Mesothelial cell of epicardium (in vitro differentiated cells): ENCODE measurements around the gene MEX3B. TPM values are rescaled to one million over a fixed set of nuclear protein-coding genes. Genes with fewer than 3 reads are reported as not detected.

Experiments
- DNase-seq, 2 experiments: peaks; one replicate each; pipeline ENCODE4 v3.0.0; 2021; ENCODE audit warnings: low spot score in 2 of 2; ENCODE audit not compliant: unreplicated experiment in 2 of 2
- H3K27ac Mint-ChIP-seq: 2 replicates; pipeline ENCODE4 v1.8.0; 2021; ENCODE audit warnings: mixed read lengths
- H3K27me3 Mint-ChIP-seq: 2 replicates; pipeline ENCODE4 v1.8.0; 2021; ENCODE audit warnings: low read depth, mixed read lengths
- H3K36me3 Mint-ChIP-seq: 2 replicates; pipeline ENCODE4 v1.8.0; 2021; ENCODE audit warnings: mixed read lengths
- H3K4me1 Mint-ChIP-seq: 2 replicates; pipeline ENCODE4 v1.8.0; 2021; ENCODE audit warnings: mixed read lengths
- H3K4me3 Mint-ChIP-seq: 2 replicates; pipeline ENCODE4 v1.8.0; 2021; ENCODE audit warnings: mild to moderate bottlenecking, moderate library complexity, mixed read lengths
- H3K9me3 Mint-ChIP-seq: 2 replicates; pipeline ENCODE4 v1.8.0; 2021; ENCODE audit warnings: mixed read lengths
- total RNA-seq: library from RNA; stranded (reverse); gene quantifications from 3 replicates; pipeline ENCODE4 v1.2.1, GENCODE V29; 2021
- TF ChIP-seq, protein P1 (sequence below): fragments of 200-600 bp; sonication (generic); IDR thresholded peaks from one replicate; pipeline ENCODE4 v1.5.0; 2021; ENCODE audit warnings: antibody characterized with exemption; ENCODE audit not compliant: unreplicated experiment

Gene MEX3B
- total RNA-seq, 1 donor from 2014 or later, result 31.9 TPM

DNA sequence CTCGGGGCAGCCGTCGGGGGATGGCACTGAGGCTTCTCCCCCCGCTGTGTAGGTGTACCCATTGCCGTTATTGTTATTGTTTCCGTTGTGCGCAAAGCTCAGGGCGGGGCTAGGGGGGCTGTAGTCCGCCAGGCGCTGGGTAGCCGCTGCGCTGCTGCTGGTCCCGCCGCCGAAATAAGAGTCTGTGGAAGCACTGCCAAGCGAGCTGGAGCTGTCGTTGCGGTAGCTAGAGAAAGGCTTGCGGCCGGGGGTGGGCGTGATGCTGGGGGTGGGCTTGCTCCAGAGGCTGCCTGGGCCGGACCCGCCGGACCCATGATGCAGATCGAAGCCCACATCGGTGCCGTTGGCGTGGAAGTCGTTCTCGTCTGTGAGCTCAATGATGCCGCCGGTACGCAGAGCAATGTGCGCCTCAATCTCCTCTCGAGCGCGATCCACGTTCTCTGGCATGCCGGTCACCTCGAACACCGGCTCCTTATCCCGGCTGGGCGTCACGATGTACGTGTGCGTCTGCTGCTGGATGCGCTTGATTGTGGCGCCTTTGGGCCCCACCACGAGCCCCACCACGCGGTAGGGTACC is 1.9 kb downstream of the MEX3B start:
- TF ChIP-seq, protein P1, sequence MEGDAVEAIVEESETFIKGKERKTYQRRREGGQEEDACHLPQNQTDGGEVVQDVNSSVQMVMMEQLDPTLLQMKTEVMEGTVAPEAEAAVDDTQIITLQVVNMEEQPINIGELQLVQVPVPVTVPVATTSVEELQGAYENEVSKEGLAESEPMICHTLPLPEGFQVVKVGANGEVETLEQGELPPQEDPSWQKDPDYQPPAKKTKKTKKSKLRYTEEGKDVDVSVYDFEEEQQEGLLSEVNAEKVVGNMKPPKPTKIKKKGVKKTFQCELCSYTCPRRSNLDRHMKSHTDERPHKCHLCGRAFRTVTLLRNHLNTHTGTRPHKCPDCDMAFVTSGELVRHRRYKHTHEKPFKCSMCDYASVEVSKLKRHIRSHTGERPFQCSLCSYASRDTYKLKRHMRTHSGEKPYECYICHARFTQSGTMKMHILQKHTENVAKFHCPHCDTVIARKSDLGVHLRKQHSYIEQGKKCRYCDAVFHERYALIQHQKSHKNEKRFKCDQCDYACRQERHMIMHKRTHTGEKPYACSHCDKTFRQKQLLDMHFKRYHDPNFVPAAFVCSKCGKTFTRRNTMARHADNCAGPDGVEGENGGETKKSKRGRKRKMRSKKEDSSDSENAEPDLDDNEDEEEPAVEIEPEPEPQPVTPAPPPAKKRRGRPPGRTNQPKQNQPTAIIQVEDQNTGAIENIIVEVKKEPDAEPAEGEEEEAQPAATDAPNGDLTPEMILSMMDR, result no peak
- peak overlapping the region; percentile 95 for H3K4me3 Mint-ChIP-seq
- peaks cover 11% of the 10 kb centered on the region for H3K27me3 Mint-ChIP-seq
- DNase-seq, result peak in 1 of 2 experiments; percentile 51
- H3K36me3 Mint-ChIP-seq, result peaks cover 5% of the 10 kb centered on the region
- peak overlapping the region; percentile 96 for H3K27ac Mint-ChIP-seq
- no peaks in the 10 kb centered on the region for H3K9me3 Mint-ChIP-seq
- H3K4me1 Mint-ChIP-seq, result peaks cover 37% of the 10 kb centered on the region

GRCh38 chr15:82043130-82043673 is 2.6 kb downstream of the MEX3B start:
- H3K27ac Mint-ChIP-seq, result no peak overlapping the region
- DNase-seq, result no peak
- TF ChIP-seq, protein P1, result no peak
- H3K27me3 Mint-ChIP-seq, result peaks cover 5% of the 10 kb centered on the region
- H3K9me3 Mint-ChIP-seq, result no peaks in the 10 kb centered on the region
- peaks cover 5% of the 10 kb centered on the region for H3K36me3 Mint-ChIP-seq
- peak overlapping the region; percentile 95 for H3K4me3 Mint-ChIP-seq
- H3K4me1 Mint-ChIP-seq, result peaks cover 34% of the 10 kb centered on the region

GRCh38 chr15:82040862-82041261 is 5.0 kb downstream of the MEX3B start:
- Mint-ChIP-seq H3K27ac (peak overlapping the region; percentile 44), H3K27me3 (no peaks in the 10 kb centered on the region), H3K9me3 (no peaks in the 10 kb centered on the region), H3K36me3 (peaks cover 5% of the 10 kb centered on the region), H3K4me1 (peaks cover 27% of the 10 kb centered on the region), H3K4me3 (no peak overlapping the region)
- TF ChIP-seq, protein P1, result no peak
- DNase-seq, result no peak

- H3K36me3 Mint-ChIP-seq, result peaks cover 5% of the 10 kb centered on the region
- TF ChIP-seq, protein P1, result no peak
- H3K4me3 Mint-ChIP-seq, result no peak overlapping the region
- no peak overlapping the region for H3K27ac Mint-ChIP-seq
- no peaks in the 10 kb centered on the region for H3K9me3 Mint-ChIP-seq
- H3K4me1 Mint-ChIP-seq, result peaks cover 27% of the 10 kb centered on the region
- no peaks in the 10 kb centered on the region for H3K27me3 Mint-ChIP-seq
- no peak for DNase-seq
Observed at GRCh38 chr15:82040390-82040789, 5.4 kb downstream of the MEX3B start.

DNA sequence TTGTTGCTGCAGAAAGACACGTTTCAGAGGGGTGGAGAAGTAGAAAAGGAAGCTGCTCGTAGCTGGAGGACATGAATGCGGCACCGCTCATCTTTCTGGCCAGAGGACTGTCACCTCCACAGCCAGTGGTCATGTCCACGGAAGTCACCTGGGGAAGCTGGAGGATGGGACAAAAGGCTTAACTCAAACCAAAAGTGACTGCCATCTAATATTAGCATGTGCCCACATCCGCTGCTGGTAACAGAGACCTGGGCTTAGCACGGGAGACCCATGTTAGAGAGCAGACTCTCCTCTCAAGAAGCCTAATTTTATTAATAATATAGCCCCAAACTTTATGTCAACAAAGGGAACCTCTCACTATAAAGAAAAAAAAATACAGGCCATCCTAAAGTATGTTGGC is 5.9 kb downstream of the MEX3B start:
- no peak overlapping the region for H3K4me3 Mint-ChIP-seq
- peaks cover 27% of the 10 kb centered on the region for H3K4me1 Mint-ChIP-seq
- TF ChIP-seq, protein P1, result no peak

DNA sequence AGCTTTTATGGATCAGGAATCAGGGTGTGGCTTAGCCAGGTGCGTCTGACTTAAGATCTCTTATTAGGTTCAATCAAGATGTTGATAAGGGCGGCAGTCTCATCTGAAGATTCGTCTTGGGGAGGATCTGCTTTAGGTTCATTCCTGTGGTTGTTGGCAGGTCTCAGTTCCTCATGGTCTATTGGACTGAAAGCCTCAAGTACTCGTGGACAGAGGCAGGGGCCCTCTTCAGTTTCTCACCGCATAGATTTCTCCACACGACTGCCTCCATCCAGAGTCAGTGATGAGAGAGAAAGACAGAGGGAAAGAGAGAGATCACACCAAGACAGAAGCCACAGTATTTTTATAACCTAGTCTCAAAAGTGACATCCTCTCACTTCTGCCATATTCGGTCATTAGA is 9.4 kb downstream of the MEX3B start:
- no peak for DNase-seq
- H3K4me1 Mint-ChIP-seq, result peaks cover 10% of the 10 kb centered on the region
- H3K36me3 Mint-ChIP-seq, result no peaks in the 10 kb centered on the region
- H3K27me3 Mint-ChIP-seq, result no peaks in the 10 kb centered on the region
- no peak overlapping the region for H3K27ac Mint-ChIP-seq
- TF ChIP-seq, protein P1, result no peak
- H3K9me3 Mint-ChIP-seq, result no peaks in the 10 kb centered on the region
- no peak overlapping the region for H3K4me3 Mint-ChIP-seq

More for the DNA sequence above, 5.9 kb downstream of the MEX3B start:
- Mint-ChIP-seq H3K36me3 (peaks cover 5% of the 10 kb centered on the region), H3K27me3 (no peaks in the 10 kb centered on the region), H3K9me3 (no peaks in the 10 kb centered on the region), H3K27ac (no peak overlapping the region)
- DNase-seq, result no peak
